Lower leg skin (tissue), 3 donors: ENCODE measurements around the gene MAP7D2.

ENCODE experiments used
- CTCF ChIP-seq, 3 donors: fragments of 450-650 bp; IDR thresholded peaks; one replicate each; pipeline ENCODE4 v1.5.1; 2016; ENCODE audit warnings: antibody characterized with exemption in 3 of 3, mild to moderate bottlenecking in 3 of 3, moderate library complexity in 2 of 3
- POLR2A ChIP-seq, 2 donors: fragments of 450-650 bp; IDR thresholded peaks; one replicate each; pipeline ENCODE4 v1.6.1; 2016 to 2017; ENCODE audit warnings: antibody characterized with exemption in 2 of 2, mild to moderate bottlenecking in 1 of 2, moderate library complexity in 1 of 2

DNA sequence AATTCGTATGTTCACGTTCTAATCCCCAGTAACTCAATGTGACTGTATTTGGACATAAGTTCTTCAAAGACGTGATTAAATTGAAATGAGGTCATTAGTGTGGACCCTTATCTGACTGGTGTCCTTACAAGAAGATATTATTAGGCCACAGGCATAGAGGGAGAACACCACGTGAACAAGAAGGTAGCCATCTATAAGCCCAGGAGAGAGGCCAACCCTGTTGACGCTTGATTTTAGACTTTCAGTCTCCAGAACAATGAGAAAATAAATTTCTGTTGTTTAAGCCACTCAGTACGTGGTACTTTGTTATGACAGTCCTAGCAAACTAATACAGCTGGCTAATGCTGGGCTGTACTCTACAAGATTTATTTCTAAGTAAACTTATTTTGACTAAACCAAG is 26.4 kb upstream of the MAP7D2 start:
- TF ChIP-seq CTCF (IDR thresholded peaks at IDR 0.05) (no peak), POLR2A (IDR thresholded peaks at IDR 0.05) (no peak)
